Measurements from ENCODE around the gene LDB2. TPM values are rescaled to one million over a fixed set of nuclear protein-coding genes. Genes with fewer than 3 reads are reported as not detected.
"Not testable (repeated sequence)": the region's sequence is repeated elsewhere in the genome, so short reads cannot be mapped to it uniquely, and the experiment has no call there.

The LDB2 gene
- 32.1 TPM for polyA plus RNA-seq (2013, experiment 1 of 4)
- polyA plus RNA-seq (2013, experiment 2 of 4), result 24.9 TPM
- polyA plus RNA-seq (2013, experiment 3 of 4), result 33.0 TPM
- 28.7 TPM for polyA plus RNA-seq (2013, experiment 4 of 4)

DNA sequence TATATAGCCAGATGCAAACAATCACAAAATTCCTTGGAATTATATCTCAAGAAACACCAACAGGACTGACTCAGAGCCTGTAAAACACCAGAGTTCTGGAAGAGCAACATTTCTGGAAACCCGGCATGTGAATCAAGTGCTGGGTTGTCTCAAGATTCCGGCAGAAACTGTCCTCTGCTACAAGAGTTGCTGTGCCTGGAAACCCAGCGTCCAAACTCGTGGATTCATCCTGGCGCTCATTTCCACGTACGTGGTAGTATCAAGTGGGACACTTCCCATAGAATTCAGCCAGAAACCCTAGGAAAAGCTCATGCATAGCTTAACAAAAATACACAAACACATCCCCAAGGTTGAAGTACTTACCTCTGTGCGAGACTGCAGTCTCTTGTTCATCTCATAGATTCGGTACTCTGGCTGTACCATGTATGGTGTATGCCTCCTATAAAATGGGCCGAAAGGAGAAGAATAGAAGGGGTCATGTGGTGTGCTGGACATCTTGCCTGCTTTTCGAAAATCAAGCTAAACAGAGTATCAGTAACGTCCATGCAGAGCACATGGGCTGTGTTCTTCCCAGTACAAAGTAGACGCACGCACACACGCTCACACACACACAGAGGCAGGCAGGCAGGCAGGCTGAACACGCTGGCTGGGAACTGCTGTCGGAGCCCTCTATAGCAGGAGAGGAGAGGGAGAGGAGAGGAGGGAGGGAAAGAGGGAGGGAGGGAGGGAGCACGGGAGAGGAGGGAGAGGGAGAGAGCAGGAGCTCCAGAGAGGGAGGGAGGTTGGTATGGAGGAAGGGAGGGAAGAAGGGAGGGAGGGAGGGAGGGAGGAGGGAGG is at the start of gene LDB2:
TSS of gene LDB2 (minus strand) at position 655 of the 837 bp plus-strand sequence.
- Histone ChIP-seq H3K4me3 (ENCODE audit: insufficient read depth, low read depth, low read length) (peak within 1 kb of the TSS; percentile 67), H3K36me3 (ENCODE audit: control insufficient read depth, insufficient read depth, low read length) (no peaks in the 10 kb centered on the region), H3K27ac (ENCODE audit: insufficient read depth, low read depth, low read length, poor library complexity, severe bottlenecking) (peak within 1 kb of the TSS; percentile 74), H3K27me3 (ENCODE audit: control insufficient read depth, insufficient read depth, low read length, poor library complexity, severe bottlenecking) (no peaks in the 10 kb centered on the region), H3K4me1 (ENCODE audit: control insufficient read depth, insufficient read depth, low read length) (peaks cover 42% of the 10 kb centered on the region), H3K9me3 (ENCODE audit: control insufficient read depth, low read length) (no peaks in the 10 kb centered on the region)
- WGBS, 2 experiments, result 2 to 3% methylated on average over 18 of the region's 18 CpGs

DNA sequence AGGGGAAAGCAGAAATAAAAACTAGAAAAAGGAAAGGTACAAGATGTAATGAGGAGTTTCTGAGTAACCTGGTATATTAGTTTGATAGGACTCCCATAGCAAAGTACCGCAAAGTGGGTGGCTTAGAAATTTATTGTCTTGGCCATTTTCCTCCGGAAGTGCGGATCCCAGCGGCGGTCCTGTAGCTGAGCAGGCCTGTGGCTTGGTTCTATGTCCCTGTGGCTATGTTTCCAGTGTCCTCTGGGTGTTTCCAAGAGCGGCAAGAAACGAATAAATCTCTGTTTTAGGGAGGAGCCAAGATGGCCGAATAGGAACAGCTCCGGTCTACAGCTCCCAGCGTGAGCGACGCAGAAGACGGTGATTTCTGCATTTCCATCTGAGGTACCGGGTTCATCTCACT is 44.0 kb upstream of the LDB2 start:
- Histone ChIP-seq H3K4me3 (ENCODE audit: insufficient read depth, low read depth, low read length) (no peak overlapping the region), H3K9me3 (ENCODE audit: control insufficient read depth, low read length) (no peaks in the 10 kb centered on the region), H3K27me3 (ENCODE audit: control insufficient read depth, insufficient read depth, low read length, poor library complexity, severe bottlenecking) (no peaks in the 10 kb centered on the region), H3K27ac (ENCODE audit: insufficient read depth, low read depth, low read length, poor library complexity, severe bottlenecking) (no peak overlapping the region), H3K36me3 (ENCODE audit: control insufficient read depth, insufficient read depth, low read length) (no peaks in the 10 kb centered on the region), H3K4me1 (ENCODE audit: control insufficient read depth, insufficient read depth, low read length) (no peaks in the 10 kb centered on the region)
- 91 to 98% methylated on average over 12 to 13 of the region's 14 CpGs for WGBS, 2 experiments

- no peaks in the 10 kb centered on the region for H3K27me3 ChIP-seq (ENCODE audit: control insufficient read depth, insufficient read depth, low read length, poor library complexity, severe bottlenecking)
- H3K9me3 ChIP-seq (ENCODE audit: control insufficient read depth, low read length), result no peaks in the 10 kb centered on the region
- H3K36me3 ChIP-seq (ENCODE audit: control insufficient read depth, insufficient read depth, low read length), result no peaks in the 10 kb centered on the region
- H3K4me1 ChIP-seq (ENCODE audit: control insufficient read depth, insufficient read depth, low read length), result no peaks in the 10 kb centered on the region
- H3K27ac ChIP-seq (ENCODE audit: insufficient read depth, low read depth, low read length, poor library complexity, severe bottlenecking), result no peak overlapping the region
- WGBS, 2 experiments, result 100% methylated on average over 1 to 2 of the region's 2 CpGs
- no peak overlapping the region for H3K4me3 ChIP-seq (ENCODE audit: insufficient read depth, low read depth, low read length)
Observed at GRCh38 chr4:16939178-16939577, 40.7 kb upstream of the LDB2 start.

- Histone ChIP-seq H3K9me3 (ENCODE audit: control insufficient read depth, low read length) (no peaks in the 10 kb centered on the region), H3K27me3 (ENCODE audit: control insufficient read depth, insufficient read depth, low read length, poor library complexity, severe bottlenecking) (no peaks in the 10 kb centered on the region), H3K27ac (ENCODE audit: insufficient read depth, low read depth, low read length, poor library complexity, severe bottlenecking) (no peak overlapping the region), H3K4me3 (ENCODE audit: insufficient read depth, low read depth, low read length) (no peak overlapping the region), H3K4me1 (ENCODE audit: control insufficient read depth, insufficient read depth, low read length) (no peaks in the 10 kb centered on the region), H3K36me3 (ENCODE audit: control insufficient read depth, insufficient read depth, low read length) (no peaks in the 10 kb centered on the region)
- WGBS, 2 experiments, result 91 to 93% methylated on average over 6 of the region's 6 CpGs
Observed at GRCh38 chr4:16938512-16939040, 40.1 kb upstream of the LDB2 start.

GRCh38 chr4:16931339-16932305 is 33.2 kb upstream of the LDB2 start:
- no peaks in the 10 kb centered on the region for H3K9me3 ChIP-seq (ENCODE audit: control insufficient read depth, low read length)
- no peak overlapping the region for H3K4me3 ChIP-seq (ENCODE audit: insufficient read depth, low read depth, low read length)
- no peaks in the 10 kb centered on the region for H3K4me1 ChIP-seq (ENCODE audit: control insufficient read depth, insufficient read depth, low read length)
- no peak overlapping the region for H3K27ac ChIP-seq (ENCODE audit: insufficient read depth, low read depth, low read length, poor library complexity, severe bottlenecking)
- no peaks in the 10 kb centered on the region for H3K36me3 ChIP-seq (ENCODE audit: control insufficient read depth, insufficient read depth, low read length)
- H3K27me3 ChIP-seq (ENCODE audit: control insufficient read depth, insufficient read depth, low read length, poor library complexity, severe bottlenecking), result no peaks in the 10 kb centered on the region
- 80 to 85% methylated on average over 5 of the region's 5 CpGs for WGBS, 2 experiments

- H3K9me3 ChIP-seq (ENCODE audit: control insufficient read depth, low read length), result no peaks in the 10 kb centered on the region
- 75 to 91% methylated on average over 1 of the region's 1 CpG for WGBS, 2 experiments
- H3K4me3 ChIP-seq (ENCODE audit: insufficient read depth, low read depth, low read length), result no peak overlapping the region
- H3K27ac ChIP-seq (ENCODE audit: insufficient read depth, low read depth, low read length, poor library complexity, severe bottlenecking), result no peak overlapping the region
- H3K36me3 ChIP-seq (ENCODE audit: control insufficient read depth, insufficient read depth, low read length), result no peaks in the 10 kb centered on the region
- H3K27me3 ChIP-seq (ENCODE audit: control insufficient read depth, insufficient read depth, low read length, poor library complexity, severe bottlenecking), result no peaks in the 10 kb centered on the region
- no peaks in the 10 kb centered on the region for H3K4me1 ChIP-seq (ENCODE audit: control insufficient read depth, insufficient read depth, low read length)
Observed at GRCh38 chr4:16926214-16926613, 27.8 kb upstream of the LDB2 start.

- not testable (repeated sequence) for H3K4me1 ChIP-seq (ENCODE audit: control insufficient read depth, insufficient read depth, low read length); H3K36me3 ChIP-seq (ENCODE audit: control insufficient read depth, insufficient read depth, low read length); H3K27me3 ChIP-seq (ENCODE audit: control insufficient read depth, insufficient read depth, low read length, poor library complexity, severe bottlenecking); H3K9me3 ChIP-seq (ENCODE audit: control insufficient read depth, low read length); H3K4me3 ChIP-seq (ENCODE audit: insufficient read depth, low read depth, low read length); H3K27ac ChIP-seq (ENCODE audit: insufficient read depth, low read depth, low read length, poor library complexity, severe bottlenecking)
- WGBS, 2 experiments, result 52 to 56% methylated on average over 4 of the region's 4 CpGs
Observed at GRCh38 chr4:16918716-16919115, 20.3 kb upstream of the LDB2 start.

DNA sequence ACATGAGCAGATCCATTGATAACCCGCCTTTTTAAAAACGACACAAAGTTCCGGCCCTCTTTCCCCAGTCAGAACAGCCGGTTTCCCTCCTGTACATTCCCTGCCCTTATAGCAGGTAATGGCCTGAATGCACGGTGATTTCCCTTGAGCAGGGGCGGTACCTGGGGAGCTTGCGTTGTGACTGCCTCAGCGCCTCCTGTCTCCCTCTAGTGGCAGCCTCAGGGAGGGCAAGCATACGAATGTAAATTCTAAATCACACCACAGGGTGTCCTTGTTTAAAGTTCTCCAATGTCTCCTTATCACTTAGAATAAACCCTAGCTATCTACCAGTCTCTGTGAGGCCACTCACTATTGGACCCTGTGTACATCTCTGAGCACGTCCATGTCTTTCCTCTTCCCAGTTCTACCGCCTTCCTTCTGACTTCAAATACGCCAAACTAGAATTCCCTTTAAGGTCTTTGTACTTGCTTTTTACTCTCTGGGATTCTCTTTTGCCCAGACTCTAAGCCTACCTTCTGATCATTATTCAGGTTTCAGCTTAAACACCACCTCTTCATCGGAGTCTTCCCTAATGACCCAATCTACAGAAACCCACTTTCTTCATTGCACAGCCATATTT is 18.4 kb upstream of the LDB2 start:
- 72 to 76% methylated on average over 13 of the region's 13 CpGs for WGBS, 2 experiments

GRCh38 chr4:16916031-16916430 is 17.6 kb upstream of the LDB2 start:
- H3K4me3 ChIP-seq (ENCODE audit: insufficient read depth, low read depth, low read length), result no peak overlapping the region
- no peaks in the 10 kb centered on the region for H3K4me1 ChIP-seq (ENCODE audit: control insufficient read depth, insufficient read depth, low read length)
- 84 to 94% methylated on average over 2 of the region's 2 CpGs for WGBS, 2 experiments
- H3K9me3 ChIP-seq (ENCODE audit: control insufficient read depth, low read length), result no peaks in the 10 kb centered on the region
- no peak overlapping the region for H3K27ac ChIP-seq (ENCODE audit: insufficient read depth, low read depth, low read length, poor library complexity, severe bottlenecking)
- no peaks in the 10 kb centered on the region for H3K36me3 ChIP-seq (ENCODE audit: control insufficient read depth, insufficient read depth, low read length)
- H3K27me3 ChIP-seq (ENCODE audit: control insufficient read depth, insufficient read depth, low read length, poor library complexity, severe bottlenecking), result no peaks in the 10 kb centered on the region

More for the DNA sequence above, 18.4 kb upstream of the LDB2 start:
- H3K9me3 ChIP-seq (ENCODE audit: control insufficient read depth, low read length), result no peaks in the 10 kb centered on the region
- no peak overlapping the region for H3K4me3 ChIP-seq (ENCODE audit: insufficient read depth, low read depth, low read length)
- H3K27me3 ChIP-seq (ENCODE audit: control insufficient read depth, insufficient read depth, low read length, poor library complexity, severe bottlenecking), result no peaks in the 10 kb centered on the region
- no peaks in the 10 kb centered on the region for H3K4me1 ChIP-seq (ENCODE audit: control insufficient read depth, insufficient read depth, low read length)
- H3K27ac ChIP-seq (ENCODE audit: insufficient read depth, low read depth, low read length, poor library complexity, severe bottlenecking), result no peak overlapping the region
- H3K36me3 ChIP-seq (ENCODE audit: control insufficient read depth, insufficient read depth, low read length), result no peaks in the 10 kb centered on the region
